A673 (cell line): Measurements from ENCODE around the gene SPRED2.

Source experiments
- EZH2 ChIP-seq: fragments of 200-600 bp; sonication (generic); IDR thresholded peaks from 2 replicates; pipeline ENCODE4 v1.6.1; 2017; ENCODE audit warnings: borderline replicate concordance, low read depth, mild to moderate bottlenecking, mixed read lengths, antibody characterized with exemption, low read length; ENCODE audit not compliant: poor library complexity, severe bottlenecking
- TF ChIP-seq, protein P1 (sequence below): fragments of 300-800, 200-600 bp; sonication (generic); conservative IDR thresholded peaks from 2 replicates; pipeline ENCODE4 v1.5.1; 2017; ENCODE audit warnings: low read depth, mild to moderate bottlenecking, antibody characterized with exemption, low read length, moderate library complexity, mixed read lengths

- TF ChIP-seq, protein P1, sequence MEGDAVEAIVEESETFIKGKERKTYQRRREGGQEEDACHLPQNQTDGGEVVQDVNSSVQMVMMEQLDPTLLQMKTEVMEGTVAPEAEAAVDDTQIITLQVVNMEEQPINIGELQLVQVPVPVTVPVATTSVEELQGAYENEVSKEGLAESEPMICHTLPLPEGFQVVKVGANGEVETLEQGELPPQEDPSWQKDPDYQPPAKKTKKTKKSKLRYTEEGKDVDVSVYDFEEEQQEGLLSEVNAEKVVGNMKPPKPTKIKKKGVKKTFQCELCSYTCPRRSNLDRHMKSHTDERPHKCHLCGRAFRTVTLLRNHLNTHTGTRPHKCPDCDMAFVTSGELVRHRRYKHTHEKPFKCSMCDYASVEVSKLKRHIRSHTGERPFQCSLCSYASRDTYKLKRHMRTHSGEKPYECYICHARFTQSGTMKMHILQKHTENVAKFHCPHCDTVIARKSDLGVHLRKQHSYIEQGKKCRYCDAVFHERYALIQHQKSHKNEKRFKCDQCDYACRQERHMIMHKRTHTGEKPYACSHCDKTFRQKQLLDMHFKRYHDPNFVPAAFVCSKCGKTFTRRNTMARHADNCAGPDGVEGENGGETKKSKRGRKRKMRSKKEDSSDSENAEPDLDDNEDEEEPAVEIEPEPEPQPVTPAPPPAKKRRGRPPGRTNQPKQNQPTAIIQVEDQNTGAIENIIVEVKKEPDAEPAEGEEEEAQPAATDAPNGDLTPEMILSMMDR: no peak
- TF ChIP-seq EZH2: no peak
Observed at GRCh38 chr2:65421432-65421748, 11.0 kb downstream of the SPRED2 start.
